Effector memory CD8-positive, alpha-beta T cell (primary cell): ENCODE measurements around the gene CEP350.
A peak's percentile ranks its signal among the peaks of the same experiment; 100 is the strongest.

Experiments
- ATAC-seq: fragments of 150-1000 bp; cut with Tn5 transposase; replicated peaks from 2 replicates; pipeline ENCODE4 v1.10.0; 2021; ENCODE audit warnings: mild to moderate bottlenecking, moderate library complexity
- DNase-seq, 3 experiments: peaks; one replicate each; pipeline ENCODE4 v3.0.0; 2021
- H3K27ac Mint-ChIP-seq, 2 donors: one replicate each; pipeline ENCODE4 v1.8.0; 2022; ENCODE audit warnings: mild to moderate bottlenecking in 2 of 2, mixed read lengths in 2 of 2, moderate library complexity in 2 of 2
- H3K27me3 Mint-ChIP-seq, 2 donors: one replicate each; pipeline ENCODE4 v1.8.0; 2022; ENCODE audit warnings: mixed read lengths in 2 of 2
- H3K36me3 Mint-ChIP-seq: one replicate; pipeline ENCODE4 v1.8.0; 2022; ENCODE audit warnings: mild to moderate bottlenecking, moderate library complexity, mixed read lengths; ENCODE audit not compliant: insufficient read depth
- H3K4me1 Mint-ChIP-seq, 2 donors: one replicate each; pipeline ENCODE4 v1.8.0; 2022; ENCODE audit warnings: low read depth in 2 of 2, mixed read lengths in 2 of 2
- H3K4me3 Mint-ChIP-seq, 2 donors: one replicate each; pipeline ENCODE4 v1.8.0; 2022; ENCODE audit warnings: mild to moderate bottlenecking in 2 of 2, mixed read lengths in 2 of 2, moderate library complexity in 2 of 2
- H3K9me3 Mint-ChIP-seq, 2 donors: one replicate each; pipeline ENCODE4 v1.8.0; 2022; ENCODE audit warnings: mixed read lengths in 2 of 2

Gene CEP350

DNA sequence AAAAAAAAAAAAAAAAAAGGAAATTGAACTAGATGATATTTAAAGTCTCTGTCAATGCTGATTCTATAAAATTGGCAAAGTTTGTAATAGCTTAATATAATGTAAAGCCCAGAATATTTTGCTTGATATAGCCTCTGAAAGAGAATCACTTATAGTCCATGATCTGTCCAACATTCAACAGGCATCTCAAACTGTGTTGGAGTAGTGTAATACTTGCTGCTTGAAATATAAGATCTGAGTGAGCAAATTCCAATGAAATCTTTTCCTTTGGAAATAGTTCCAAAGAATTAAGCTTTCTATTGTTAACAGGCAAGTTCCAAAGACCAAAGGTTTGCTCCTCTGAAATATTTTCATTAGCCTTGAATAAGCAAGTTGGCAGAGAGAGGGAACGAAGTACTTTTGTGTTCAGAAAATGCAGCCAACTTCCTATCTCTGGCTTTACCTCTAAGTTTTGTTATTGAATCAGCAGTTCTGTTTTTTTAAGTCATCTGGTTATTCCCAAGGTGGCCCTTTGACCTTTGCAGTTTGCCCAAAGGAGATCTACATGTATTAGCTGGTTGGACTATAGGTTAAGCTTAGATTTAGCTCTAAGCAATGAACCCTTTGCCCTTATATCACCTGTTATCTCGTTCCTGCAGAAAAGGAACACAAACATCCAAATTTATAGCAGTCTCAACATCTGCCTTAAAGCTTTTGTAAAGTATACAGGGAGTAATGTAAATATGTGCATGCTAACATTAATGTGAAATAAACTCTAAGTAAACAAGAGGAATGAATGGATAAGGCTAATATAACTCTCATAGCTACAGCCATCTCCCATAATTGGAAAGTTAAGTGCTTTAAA, 24.4 kb upstream of the CEP350 start:
- H3K27me3 Mint-ChIP-seq, result peaks cover 10 to 14% of the 10 kb centered on the region in 2 donors
- H3K27ac Mint-ChIP-seq, result no peak overlapping the region
- no peak overlapping the region for H3K4me3 Mint-ChIP-seq
- H3K9me3 Mint-ChIP-seq, result no peaks in the 10 kb centered on the region
- ATAC-seq (no peak), DNase-seq (no peak)
- H3K4me1 Mint-ChIP-seq, result no peaks in the 10 kb centered on the region
- H3K36me3 Mint-ChIP-seq, result peaks cover 7% of the 10 kb centered on the region

DNA sequence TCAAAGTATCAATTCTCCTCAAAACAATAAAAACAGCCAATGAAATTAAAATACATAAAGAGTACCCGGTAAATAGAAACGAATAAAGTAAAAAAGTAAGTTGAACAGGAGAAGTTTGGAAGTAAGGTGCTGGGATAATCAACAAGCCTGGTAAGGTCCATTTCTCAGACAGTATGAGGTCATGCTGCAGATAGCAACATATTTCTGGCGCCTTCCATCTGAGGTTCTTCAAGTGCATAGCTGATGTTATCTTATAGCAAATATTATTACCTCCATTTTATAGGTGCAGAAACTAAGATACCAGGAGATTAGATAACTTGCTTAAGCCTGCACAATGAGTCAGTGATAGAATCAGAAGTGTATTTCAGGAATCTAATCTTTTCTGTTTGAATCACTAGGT, 23.7 kb upstream of the CEP350 start:
- ATAC-seq (no peak), DNase-seq (no peak)
- peaks cover 12 to 21% of the 10 kb centered on the region in 2 donors for H3K27me3 Mint-ChIP-seq
- H3K36me3 Mint-ChIP-seq, result peaks cover 4% of the 10 kb centered on the region
- H3K9me3 Mint-ChIP-seq, result no peaks in the 10 kb centered on the region
- no peak overlapping the region for H3K27ac Mint-ChIP-seq
- no peaks in the 10 kb centered on the region for H3K4me1 Mint-ChIP-seq
- no peak overlapping the region for H3K4me3 Mint-ChIP-seq

DNA sequence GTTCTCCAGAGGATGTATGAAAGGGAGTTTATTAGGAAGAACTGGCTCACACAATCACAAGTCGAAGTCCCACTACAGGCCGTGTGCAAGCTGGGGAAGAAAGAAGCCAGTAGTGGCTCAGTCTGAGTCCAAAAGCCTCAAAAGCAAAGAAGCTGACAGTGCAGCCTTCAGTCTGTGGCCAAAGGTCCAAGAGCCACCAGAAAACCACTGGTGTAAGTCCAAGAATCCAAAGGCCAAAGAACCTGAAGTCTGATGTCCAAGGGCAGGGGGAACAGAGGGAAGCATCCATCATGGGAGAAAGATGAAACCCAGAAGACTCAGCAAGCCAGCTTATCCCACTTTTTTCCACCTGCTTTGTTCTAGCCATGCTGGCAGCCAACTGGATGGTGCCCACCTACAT, 21.4 kb upstream of the CEP350 start:
- no peak overlapping the region for H3K27ac Mint-ChIP-seq
- H3K4me1 Mint-ChIP-seq, result no peaks in the 10 kb centered on the region

DNA sequence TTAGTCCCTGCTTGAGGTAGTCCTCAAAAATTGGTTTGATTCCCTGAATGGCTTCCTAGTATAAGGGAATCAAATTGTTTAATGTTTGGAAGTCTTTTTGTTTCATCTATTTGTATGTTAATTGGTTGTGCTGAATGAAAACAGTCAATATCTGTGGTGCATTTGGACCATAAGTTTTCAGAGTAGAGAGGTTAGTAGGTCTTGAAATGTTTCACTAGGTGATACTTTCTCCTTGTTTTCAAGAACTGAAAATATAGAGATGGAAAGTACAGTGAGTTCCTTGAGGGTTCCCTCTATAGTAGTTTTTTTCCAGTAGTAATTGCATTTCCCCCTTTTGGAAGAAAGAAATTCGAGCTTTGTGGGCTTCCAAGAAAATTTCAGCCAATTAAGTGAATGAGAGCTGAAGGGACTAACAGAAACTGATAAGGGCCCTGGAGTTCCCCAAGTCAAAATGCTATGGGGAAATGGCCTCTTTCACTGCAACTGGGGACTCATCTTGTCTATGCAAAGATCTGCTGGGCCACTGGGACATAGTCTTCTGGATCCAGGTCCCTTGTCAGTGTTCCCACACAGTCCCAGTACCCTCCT, 18.6 kb upstream of the CEP350 start:
- no peaks in the 10 kb centered on the region for H3K36me3 Mint-ChIP-seq
- ATAC-seq, result no peak
- H3K4me3 Mint-ChIP-seq, result no peak overlapping the region
- no peak for DNase-seq
- no peak overlapping the region for H3K27ac Mint-ChIP-seq
- H3K27me3 Mint-ChIP-seq, result peaks cover 21 to 28% of the 10 kb centered on the region in 2 donors
- no peaks in the 10 kb centered on the region for H3K4me1 Mint-ChIP-seq
- H3K9me3 Mint-ChIP-seq, result no peaks in the 10 kb centered on the region

More for the DNA sequence above, 21.4 kb upstream of the CEP350 start:
- DNase-seq (no peak), ATAC-seq (no peak)
- Mint-ChIP-seq H3K36me3 (no peaks in the 10 kb centered on the region), H3K9me3 (no peaks in the 10 kb centered on the region), H3K4me3 (no peak overlapping the region), H3K27me3 (peaks cover 21 to 28% of the 10 kb centered on the region in 2 donors)

DNA sequence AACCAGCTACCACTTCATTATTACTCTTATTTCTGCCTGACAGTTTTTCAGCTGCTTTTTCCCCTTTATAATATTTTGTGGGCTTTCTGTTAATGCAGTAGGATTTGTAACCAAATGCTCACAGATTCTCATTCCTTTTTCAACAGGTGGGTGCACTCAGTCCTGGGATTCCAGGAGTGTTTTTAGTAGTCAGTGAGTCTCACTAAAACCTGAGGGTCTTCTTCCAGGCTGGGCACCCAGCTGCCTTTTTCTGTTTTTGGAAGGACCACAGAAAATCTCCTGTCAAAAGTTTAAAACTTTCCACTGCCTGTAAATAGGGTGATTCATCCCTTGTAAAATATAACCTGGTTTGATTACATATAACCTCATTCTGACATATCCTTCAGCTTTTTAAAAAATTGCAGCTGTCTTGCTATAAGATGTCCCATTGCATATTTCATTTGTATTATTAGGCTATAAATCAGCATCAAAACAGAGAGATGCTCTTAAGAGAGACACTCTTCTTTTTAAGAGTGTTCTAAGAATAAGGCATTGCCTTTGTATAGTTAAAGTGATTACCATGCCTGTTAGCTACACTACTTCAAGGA, 16.8 kb upstream of the CEP350 start:
- ATAC-seq (no peak), DNase-seq (no peak)
- no peak overlapping the region for H3K4me3 Mint-ChIP-seq
- no peaks in the 10 kb centered on the region for H3K9me3 Mint-ChIP-seq
- H3K36me3 Mint-ChIP-seq, result no peaks in the 10 kb centered on the region
- no peaks in the 10 kb centered on the region for H3K4me1 Mint-ChIP-seq
- peaks cover 21 to 28% of the 10 kb centered on the region in 2 donors for H3K27me3 Mint-ChIP-seq
- H3K27ac Mint-ChIP-seq, result no peak overlapping the region

DNA sequence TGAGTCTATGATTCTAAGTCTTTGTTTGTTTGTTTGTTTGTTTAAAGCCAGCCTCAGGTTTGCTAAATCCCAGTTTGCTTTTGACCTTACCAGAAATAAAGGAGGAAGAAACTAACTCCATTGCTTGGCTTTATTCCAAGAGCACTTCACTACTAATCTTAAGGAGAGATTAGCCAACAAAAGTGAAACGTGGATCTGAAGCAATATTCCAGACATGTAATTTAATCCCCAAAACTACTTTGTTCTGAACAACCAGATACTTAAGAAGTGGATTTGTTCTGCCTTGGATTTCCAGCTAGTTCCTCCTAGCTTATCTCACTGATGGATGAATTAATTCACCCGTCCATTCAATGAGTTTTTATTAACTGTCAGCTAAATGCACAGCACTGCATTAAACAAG, 15.9 kb upstream of the CEP350 start:
- no peaks in the 10 kb centered on the region for H3K36me3 Mint-ChIP-seq
- H3K27me3 Mint-ChIP-seq, result peaks cover 21 to 27% of the 10 kb centered on the region in 2 donors
- H3K4me1 Mint-ChIP-seq, result no peaks in the 10 kb centered on the region
- ATAC-seq, result no peak
- no peak overlapping the region for H3K4me3 Mint-ChIP-seq
- DNase-seq, result no peak
- H3K27ac Mint-ChIP-seq, result no peak overlapping the region
- H3K9me3 Mint-ChIP-seq, result no peaks in the 10 kb centered on the region

DNA sequence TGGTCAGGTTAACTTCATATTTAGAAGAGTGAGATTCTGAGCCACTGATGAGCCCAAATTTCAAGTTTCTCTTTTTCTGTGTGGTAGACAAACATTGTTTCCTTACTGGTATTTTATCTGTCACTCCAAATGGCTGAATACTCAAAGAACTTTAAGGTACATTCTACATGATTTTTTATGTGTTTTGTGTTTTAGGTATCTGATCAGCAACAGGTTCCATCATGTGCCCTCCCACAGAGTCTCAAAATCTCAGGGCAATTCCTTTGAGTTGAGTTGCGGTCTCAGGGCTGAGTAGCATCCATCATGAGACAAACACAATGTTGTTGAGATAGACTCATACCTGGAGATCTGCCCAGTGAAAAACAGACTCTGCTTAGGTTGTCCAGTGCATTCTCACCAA, 14.7 kb upstream of the CEP350 start:
- Mint-ChIP-seq H3K9me3 (no peaks in the 10 kb centered on the region), H3K4me3 (no peak overlapping the region), H3K27me3 (peaks cover 11 to 16% of the 10 kb centered on the region in 2 donors), H3K4me1 (no peaks in the 10 kb centered on the region), H3K27ac (no peak overlapping the region), H3K36me3 (no peaks in the 10 kb centered on the region)
- DNase-seq (no peak), ATAC-seq (no peak)

DNA sequence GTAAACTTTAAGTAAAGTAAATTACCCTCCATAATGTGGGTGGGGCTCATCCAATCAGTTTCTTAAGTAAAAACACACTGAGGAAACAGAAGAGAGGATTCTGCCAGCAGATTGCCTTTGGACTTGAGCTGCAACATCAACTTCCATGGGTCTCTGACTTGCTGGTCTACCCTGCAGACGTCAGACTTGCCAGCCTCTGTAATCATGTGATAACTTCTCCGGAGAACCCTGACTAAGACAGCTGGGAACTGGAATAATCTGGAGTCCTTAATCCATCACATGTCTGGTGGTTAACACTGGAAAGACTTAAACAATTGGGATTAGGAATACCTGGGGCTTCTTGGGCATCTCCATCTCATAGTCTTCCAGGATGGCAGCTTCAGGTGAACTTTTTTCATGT, 13.2 kb upstream of the CEP350 start:
- peaks cover under 1 to 6% of the 10 kb centered on the region in 2 donors for H3K27me3 Mint-ChIP-seq
- no peak for ATAC-seq
- no peaks in the 10 kb centered on the region for H3K4me1 Mint-ChIP-seq
- H3K9me3 Mint-ChIP-seq, result no peaks in the 10 kb centered on the region
- H3K36me3 Mint-ChIP-seq, result no peaks in the 10 kb centered on the region
- DNase-seq, result no peak
- H3K4me3 Mint-ChIP-seq, result no peak overlapping the region
- no peak overlapping the region for H3K27ac Mint-ChIP-seq

DNA sequence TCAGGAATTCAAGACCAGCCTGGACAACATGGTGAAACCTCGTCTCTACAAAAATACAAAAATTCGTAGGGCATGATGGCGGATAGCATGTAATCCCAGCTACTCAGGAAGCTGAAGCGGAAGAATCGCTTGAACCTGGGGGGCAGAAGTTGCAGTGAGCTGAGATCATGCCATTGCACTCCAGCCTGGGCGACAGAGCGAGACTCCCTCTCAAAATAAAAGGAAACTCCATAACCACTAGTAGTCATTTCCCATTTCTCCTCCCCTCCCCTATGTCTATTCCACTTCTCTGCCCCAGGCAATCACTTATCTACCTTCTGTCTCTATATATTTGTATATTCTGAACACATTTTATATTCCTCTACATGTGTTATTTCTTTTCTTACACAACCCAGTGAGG, 4.0 kb upstream of the CEP350 start:
- ATAC-seq, result no peak
- Mint-ChIP-seq H3K9me3 (no peaks in the 10 kb centered on the region), H3K4me3 (no peak overlapping the region), H3K27me3 (no peaks in the 10 kb centered on the region), H3K4me1 (peaks cover 17 to 26% of the 10 kb centered on the region in 2 donors), H3K36me3 (peaks cover 15% of the 10 kb centered on the region), H3K27ac (no peak overlapping the region)
- no peak for DNase-seq

DNA sequence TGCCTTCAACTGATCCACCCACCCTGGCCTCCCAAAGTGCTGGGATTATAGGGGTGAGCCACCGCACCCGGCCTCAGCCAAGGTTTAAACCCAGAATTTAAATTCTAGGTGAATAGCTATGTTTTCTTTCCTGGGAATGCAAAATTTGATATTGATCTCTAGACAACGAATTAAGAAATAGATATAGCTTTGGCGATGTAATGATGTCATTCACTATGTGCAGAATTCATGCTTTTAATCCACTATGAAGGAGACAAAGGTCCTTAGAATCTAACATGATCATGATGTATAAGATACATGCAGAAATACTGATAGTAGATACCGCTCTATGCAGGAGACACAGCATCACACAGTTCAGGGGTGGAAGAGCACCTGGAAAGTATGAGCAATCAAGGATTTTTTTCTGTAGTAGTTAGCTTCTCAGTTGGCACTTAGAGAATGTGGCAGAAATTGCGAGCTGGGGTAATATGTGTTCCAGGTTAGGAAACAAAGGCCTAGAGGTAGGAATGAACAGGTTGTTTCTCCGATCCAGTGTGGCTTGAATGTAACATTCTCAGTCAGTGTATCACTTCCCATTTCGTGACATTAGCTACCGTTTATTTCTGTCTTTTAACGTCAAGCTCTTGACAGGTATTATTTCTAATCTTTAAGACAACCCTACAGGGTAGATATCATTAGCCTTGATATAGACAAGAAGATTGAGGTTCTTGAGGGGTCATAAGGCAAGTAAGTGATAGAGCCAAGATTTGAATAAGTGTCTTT, 3.0 kb upstream of the CEP350 start:
- DNase-seq (no peak), ATAC-seq (no peak)
- peak overlapping the region; percentile 1 to 90 for H3K27ac Mint-ChIP-seq
- peak overlapping the region in 1 of 2 donors; percentile 86 for H3K4me3 Mint-ChIP-seq
- no peaks in the 10 kb centered on the region for H3K9me3 Mint-ChIP-seq
- H3K4me1 Mint-ChIP-seq, result peaks cover 19 to 35% of the 10 kb centered on the region in 2 donors
- no peaks in the 10 kb centered on the region for H3K27me3 Mint-ChIP-seq
- peaks cover 15% of the 10 kb centered on the region for H3K36me3 Mint-ChIP-seq

DNA sequence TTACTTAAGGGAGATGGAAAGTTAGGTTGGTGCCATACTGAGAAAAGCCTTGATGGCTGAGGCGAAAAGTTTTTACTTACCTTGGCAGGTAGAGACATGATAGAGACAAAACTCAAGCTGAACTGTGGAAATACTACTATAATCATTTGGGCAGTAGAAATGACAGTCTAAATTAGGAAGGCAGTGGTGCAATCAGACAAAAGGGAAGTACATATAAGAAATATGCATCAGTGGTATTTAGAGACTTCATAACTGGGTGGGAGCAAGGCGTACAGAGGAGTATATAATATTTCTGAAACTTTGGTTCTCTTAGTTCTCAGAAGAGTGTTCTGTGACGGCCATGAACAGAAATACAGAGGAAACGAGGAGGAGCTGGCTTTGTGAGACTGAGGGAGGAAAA, 2.4 kb upstream of the CEP350 start:
- Mint-ChIP-seq H3K27me3 (no peaks in the 10 kb centered on the region), H3K4me1 (peaks cover 20 to 40% of the 10 kb centered on the region in 2 donors), H3K9me3 (no peaks in the 10 kb centered on the region), H3K27ac (peak overlapping the region; percentile 1 to 90), H3K36me3 (peaks cover 15% of the 10 kb centered on the region), H3K4me3 (peak overlapping the region in 1 of 2 donors; percentile 86)
- ATAC-seq (no peak), DNase-seq (no peak)

DNA sequence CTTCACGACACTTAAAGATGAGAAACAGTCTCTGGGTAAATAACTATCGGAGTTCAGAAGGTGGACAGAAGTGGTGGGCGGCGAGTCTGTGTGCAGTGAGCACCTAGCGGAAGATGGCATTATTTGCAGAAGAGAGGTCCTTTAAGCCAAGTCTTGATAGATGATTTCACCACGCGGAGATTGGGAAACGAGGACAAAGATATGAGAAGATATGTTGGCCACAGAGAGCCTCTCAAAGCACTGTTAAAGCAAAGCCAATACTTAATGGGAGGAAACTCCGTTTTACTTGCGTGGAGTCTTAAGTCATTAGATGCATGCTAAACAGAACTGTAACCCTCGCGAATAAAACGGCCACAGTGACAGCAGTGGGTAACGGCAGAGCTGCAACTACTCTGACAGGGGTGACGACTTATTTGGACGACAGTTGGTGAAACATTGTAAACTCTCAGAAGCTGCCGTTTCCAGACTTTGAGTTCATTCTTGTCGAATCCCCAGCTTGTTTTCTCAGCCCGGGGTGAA, 577 bp upstream of the CEP350 start:
- DNase-seq, result peak in 1 of 3 experiments; percentile 31
- H3K27ac Mint-ChIP-seq, result peak overlapping the region; percentile 90 to 92

DNA sequence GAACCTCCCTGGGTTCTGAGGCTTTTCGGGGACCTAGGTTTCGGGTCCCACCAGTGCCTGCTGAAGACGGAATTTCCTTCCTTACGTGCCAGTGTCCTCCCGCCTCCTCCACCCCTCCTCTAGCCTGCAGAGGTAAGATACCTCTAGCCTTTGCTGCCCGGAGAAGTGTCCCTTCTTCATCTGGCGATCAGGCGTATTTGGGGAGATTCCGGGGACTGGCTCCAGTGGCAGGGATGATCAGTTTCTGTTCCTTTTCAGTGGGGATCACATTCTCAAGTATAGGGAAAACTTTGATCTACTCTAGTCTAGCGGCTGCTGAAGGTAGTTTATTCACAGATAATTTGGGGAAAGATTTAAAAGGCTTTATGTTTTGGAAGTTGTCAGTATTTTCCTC, 674 bp downstream of the CEP350 start:
- H3K27me3 Mint-ChIP-seq, result no peaks in the 10 kb centered on the region
- no peak for DNase-seq
- H3K4me1 Mint-ChIP-seq, result peaks cover 26 to 50% of the 10 kb centered on the region in 2 donors
- H3K27ac Mint-ChIP-seq, result peak overlapping the region; percentile 90 to 92
- H3K9me3 Mint-ChIP-seq, result no peaks in the 10 kb centered on the region
- ATAC-seq, result no peak
- H3K36me3 Mint-ChIP-seq, result peaks cover 20% of the 10 kb centered on the region
- peak overlapping the region; percentile 84 to 86 for H3K4me3 Mint-ChIP-seq

More for the DNA sequence above, 577 bp upstream of the CEP350 start:
- Mint-ChIP-seq H3K4me3 (peak overlapping the region; percentile 84 to 86), H3K9me3 (no peaks in the 10 kb centered on the region), H3K36me3 (peaks cover 16% of the 10 kb centered on the region), H3K4me1 (peaks cover 23 to 47% of the 10 kb centered on the region in 2 donors), H3K27me3 (no peaks in the 10 kb centered on the region)
- ATAC-seq, result peak; percentile 12
